ENCODE results near the gene PRKAG2. TPM values are rescaled to one million over a fixed set of nuclear protein-coding genes. Genes with fewer than 3 reads are reported as not detected.

The PRKAG2 gene
- total RNA-seq, 2 experiments from 2014 or later, result 39.3 to 42.3 TPM

GRCh38 chr7:151628846-151629604 lies 247.9 kb downstream of the PRKAG2 start:
- DNase-seq (no peak), ATAC-seq (ENCODE audit: poor library complexity) (no peak)
- TF ChIP-seq, protein P1, sequence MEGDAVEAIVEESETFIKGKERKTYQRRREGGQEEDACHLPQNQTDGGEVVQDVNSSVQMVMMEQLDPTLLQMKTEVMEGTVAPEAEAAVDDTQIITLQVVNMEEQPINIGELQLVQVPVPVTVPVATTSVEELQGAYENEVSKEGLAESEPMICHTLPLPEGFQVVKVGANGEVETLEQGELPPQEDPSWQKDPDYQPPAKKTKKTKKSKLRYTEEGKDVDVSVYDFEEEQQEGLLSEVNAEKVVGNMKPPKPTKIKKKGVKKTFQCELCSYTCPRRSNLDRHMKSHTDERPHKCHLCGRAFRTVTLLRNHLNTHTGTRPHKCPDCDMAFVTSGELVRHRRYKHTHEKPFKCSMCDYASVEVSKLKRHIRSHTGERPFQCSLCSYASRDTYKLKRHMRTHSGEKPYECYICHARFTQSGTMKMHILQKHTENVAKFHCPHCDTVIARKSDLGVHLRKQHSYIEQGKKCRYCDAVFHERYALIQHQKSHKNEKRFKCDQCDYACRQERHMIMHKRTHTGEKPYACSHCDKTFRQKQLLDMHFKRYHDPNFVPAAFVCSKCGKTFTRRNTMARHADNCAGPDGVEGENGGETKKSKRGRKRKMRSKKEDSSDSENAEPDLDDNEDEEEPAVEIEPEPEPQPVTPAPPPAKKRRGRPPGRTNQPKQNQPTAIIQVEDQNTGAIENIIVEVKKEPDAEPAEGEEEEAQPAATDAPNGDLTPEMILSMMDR (IDR thresholded peaks at IDR 0.05), result no peak
- Histone ChIP-seq H3K4me1 (ENCODE audit: insufficient read depth, low read length) (peaks cover 19% of the 10 kb centered on the region), H3K27me3 (ENCODE audit: control insufficient read depth in 1 of 2, insufficient read depth in 2 of 2, low read length in 2 of 2) (no peaks in the 10 kb centered on the region), H3K9me3 (ENCODE audit: control insufficient read depth in 1 of 2, insufficient read depth in 1 of 2, low read length in 2 of 2) (no peaks in the 10 kb centered on the region), H3K4me3 (ENCODE audit: low read length) (no peak overlapping the region), H3K27ac (ENCODE audit: low read depth in 1 of 2, low read length in 2 of 2) (no peak overlapping the region), H3K36me3 (ENCODE audit: insufficient read depth, low read length) (peaks cover 3% of the 10 kb centered on the region)
- H3K36me3 Mint-ChIP-seq (ENCODE audit: low read depth), result peaks cover 30% of the 10 kb centered on the region
- intact Hi-C loops (cut with DNase I, micrococcal nuclease), result no loop called here
- peaks cover 3% of the 10 kb centered on the region for H3K9me3 Mint-ChIP-seq
- CTCF ChIA-PET, result no interaction called here
- POLR2A ChIA-PET, result no interaction called here
- peaks cover 70% of the 10 kb centered on the region for H3K4me1 Mint-ChIP-seq (ENCODE audit: low read depth)
- peak overlapping the region; percentile 17 for H3K27ac Mint-ChIP-seq
- H3K4me3 Mint-ChIP-seq, result peak overlapping the region; percentile 83
- no peaks in the 10 kb centered on the region for H3K27me3 Mint-ChIP-seq

DNA sequence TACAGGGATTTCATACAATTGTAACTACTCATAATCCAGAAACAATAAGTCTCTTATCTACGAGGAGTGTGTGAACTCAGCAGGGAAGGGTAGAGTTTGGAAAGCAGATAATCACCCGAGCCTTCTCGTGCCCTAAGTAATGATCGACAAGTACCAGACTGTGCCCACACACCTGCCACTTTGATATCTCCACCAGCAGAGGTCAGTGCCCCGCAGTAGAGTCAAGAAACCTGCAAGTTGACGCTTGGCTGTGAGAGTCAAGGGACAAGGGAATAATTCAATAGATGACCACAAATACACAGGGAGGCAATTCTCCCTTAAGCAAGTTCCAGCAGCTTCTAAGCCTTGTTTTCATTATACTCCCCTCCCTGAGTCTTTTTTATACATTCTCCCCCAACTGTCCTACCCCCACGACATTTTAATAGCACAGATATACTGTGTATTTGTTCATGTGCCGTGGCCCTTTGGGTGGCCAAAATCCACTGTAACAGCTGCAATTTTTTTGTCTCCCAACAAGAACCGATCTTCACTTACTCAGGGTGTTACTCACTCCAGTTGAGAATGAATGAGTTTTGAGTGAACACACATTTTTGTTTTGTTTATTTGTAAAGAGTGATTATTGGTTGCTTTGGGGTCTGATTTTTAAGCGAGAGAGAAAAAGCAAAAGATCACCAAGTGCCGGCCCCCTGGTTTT lies 250.3 kb downstream of the PRKAG2 start:
- Histone ChIP-seq H3K27me3 (ENCODE audit: control insufficient read depth in 1 of 2, insufficient read depth in 2 of 2, low read length in 2 of 2) (no peaks in the 10 kb centered on the region), H3K4me1 (ENCODE audit: insufficient read depth, low read length) (peaks cover 13% of the 10 kb centered on the region), H3K27ac (ENCODE audit: low read depth in 1 of 2, low read length in 2 of 2) (no peak overlapping the region), H3K36me3 (ENCODE audit: insufficient read depth, low read length) (peaks cover 3% of the 10 kb centered on the region), H3K4me3 (ENCODE audit: low read length) (no peak overlapping the region), H3K9me3 (ENCODE audit: control insufficient read depth in 1 of 2, insufficient read depth in 1 of 2, low read length in 2 of 2) (no peaks in the 10 kb centered on the region)
- Mint-ChIP-seq H3K27ac (no peak overlapping the region), H3K36me3 (ENCODE audit: low read depth) (peaks cover 31% of the 10 kb centered on the region), H3K4me3 (peak overlapping the region; percentile 16), H3K27me3 (no peaks in the 10 kb centered on the region), H3K9me3 (no peaks in the 10 kb centered on the region), H3K4me1 (ENCODE audit: low read depth) (peaks cover 65% of the 10 kb centered on the region)
- ChIA-PET POLR2A (no interaction called here), CTCF (no interaction called here)
- intact Hi-C loops (cut with DNase I, micrococcal nuclease), result loop anchor here (1.0 to 2.0 kb wide), 3 partner anchors 132 to 156 kb away; no protein-coding TSS in a partner anchor
- ATAC-seq (ENCODE audit: poor library complexity) (peak; percentile 64), DNase-seq (peak in 10 of 14 experiments; percentile 6 to 62 (median 23))
- TF ChIP-seq, protein P1 (IDR thresholded peaks at IDR 0.05), result peak; percentile 35

- ChIA-PET CTCF (no interaction called here), POLR2A (no interaction called here)
- H3K4me3 Mint-ChIP-seq, result no peak overlapping the region
- Histone ChIP-seq H3K4me1 (ENCODE audit: insufficient read depth, low read length) (peaks cover 5% of the 10 kb centered on the region), H3K4me3 (ENCODE audit: low read length) (no peak overlapping the region), H3K27me3 (ENCODE audit: control insufficient read depth in 1 of 2, insufficient read depth in 2 of 2, low read length in 2 of 2) (no peaks in the 10 kb centered on the region), H3K9me3 (ENCODE audit: control insufficient read depth in 1 of 2, insufficient read depth in 1 of 2, low read length in 2 of 2) (no peaks in the 10 kb centered on the region), H3K27ac (ENCODE audit: low read depth in 1 of 2, low read length in 2 of 2) (no peak overlapping the region), H3K36me3 (ENCODE audit: insufficient read depth, low read length) (peaks cover 3% of the 10 kb centered on the region)
- intact Hi-C loops (cut with DNase I, micrococcal nuclease), result loop anchor here (1.0 to 2.0 kb wide), 3 partner anchors 133 to 157 kb away; no protein-coding TSS in a partner anchor
- no peak for ATAC-seq (ENCODE audit: poor library complexity)
- H3K27me3 Mint-ChIP-seq, result no peaks in the 10 kb centered on the region
- TF ChIP-seq, protein P1 (IDR thresholded peaks at IDR 0.05), result no peak
- no peak overlapping the region for H3K27ac Mint-ChIP-seq
- no peak for DNase-seq
- H3K9me3 Mint-ChIP-seq, result no peaks in the 10 kb centered on the region
- peaks cover 57% of the 10 kb centered on the region for H3K4me1 Mint-ChIP-seq (ENCODE audit: low read depth)
- peaks cover 26% of the 10 kb centered on the region for H3K36me3 Mint-ChIP-seq (ENCODE audit: low read depth)
These were observed 251.3 kb downstream of the PRKAG2 start for GRCh38 chr7:151625606-151626005.
